Stimulated activated naive CD8-positive, alpha-beta T cell treated with anti-CD3 and anti-CD28 coated beads, Interleukin-15, amount 100 ng/mL, for 72 hours (primary cell): Measurements from ENCODE around the gene RAB11A.
A peak's percentile ranks its signal among the peaks of the same experiment; 100 is the strongest.
"Not testable (repeated sequence)": the region's sequence is repeated elsewhere in the genome, so short reads cannot be mapped to it uniquely, and the experiment has no call there.

Experiments
- ATAC-seq: fragments of 150-1000 bp; cut with Tn5 transposase; 2 replicates; pipeline ENCODE4 v1.10.0; 2021; ENCODE audit warnings: mild to moderate bottlenecking, moderate library complexity
- DNase-seq, 2 donors: peaks; one replicate each; pipeline ENCODE4 v3.0.0; 2021 to 2022
- H3K27ac Mint-ChIP-seq, 2 donors: one replicate each; pipeline ENCODE4 v1.8.0; 2022; ENCODE audit warnings: mild to moderate bottlenecking in 2 of 2, mixed read lengths in 2 of 2, moderate library complexity in 2 of 2
- H3K27me3 Mint-ChIP-seq: one replicate; pipeline ENCODE4 v1.8.0; 2022; ENCODE audit warnings: mixed read lengths
- H3K4me1 Mint-ChIP-seq: one replicate; pipeline ENCODE4 v1.8.0; 2022; ENCODE audit warnings: mild to moderate bottlenecking, mixed read lengths
- H3K4me3 Mint-ChIP-seq, 2 donors: one replicate each; pipeline ENCODE4 v1.8.0; 2022; ENCODE audit warnings: mild to moderate bottlenecking in 2 of 2, mixed read lengths in 2 of 2, moderate library complexity in 1 of 2
- H3K9me3 Mint-ChIP-seq, 2 donors: one replicate each; pipeline ENCODE4 v1.8.0; 2022; ENCODE audit warnings: mixed read lengths in 2 of 2

RAB11A gene

GRCh38 chr15:65836665-65837064 is 32.6 kb upstream of the RAB11A start:
- Mint-ChIP-seq H3K27me3 (no peaks in the 10 kb centered on the region), H3K27ac (no peak overlapping the region), H3K4me1 (peaks cover 26% of the 10 kb centered on the region), H3K4me3 (no peak overlapping the region), H3K9me3 (peaks cover 0 to 1% of the 10 kb centered on the region in 2 donors)
- ATAC-seq (no peak), DNase-seq (no peak)

- Mint-ChIP-seq H3K27me3 (no peaks in the 10 kb centered on the region), H3K27ac (peak overlapping the region in 1 of 2 donors; percentile 70), H3K9me3 (no peaks in the 10 kb centered on the region), H3K4me3 (no peak overlapping the region), H3K4me1 (peaks cover 16% of the 10 kb centered on the region)
- DNase-seq (no peak), ATAC-seq (no peak)
Measured at GRCh38 chr15:65837301-65838294, 31.7 kb upstream of the RAB11A start.

- H3K27me3 Mint-ChIP-seq: no peaks in the 10 kb centered on the region
- H3K4me3 Mint-ChIP-seq: no peak overlapping the region
- no peak for ATAC-seq
- H3K27ac Mint-ChIP-seq: peak overlapping the region in 1 of 2 donors; percentile 92
- H3K9me3 Mint-ChIP-seq: no peaks in the 10 kb centered on the region
- no peak for DNase-seq
- no peaks in the 10 kb centered on the region for H3K4me1 Mint-ChIP-seq
Measured at GRCh38 chr15:65839354-65839901, 29.9 kb upstream of the RAB11A start.

GRCh38 chr15:65839985-65840384 is 29.3 kb upstream of the RAB11A start:
- H3K27ac Mint-ChIP-seq: no peak overlapping the region
- ATAC-seq (no peak), DNase-seq (no peak)
- H3K4me3 Mint-ChIP-seq: no peak overlapping the region
- H3K9me3 Mint-ChIP-seq: no peaks in the 10 kb centered on the region
- no peaks in the 10 kb centered on the region for H3K27me3 Mint-ChIP-seq
- no peaks in the 10 kb centered on the region for H3K4me1 Mint-ChIP-seq

GRCh38 chr15:65841121-65841930 is 28.0 kb upstream of the RAB11A start:
- Mint-ChIP-seq H3K27ac (peak overlapping the region in 1 of 2 donors; percentile 52), H3K4me3 (no peak overlapping the region), H3K4me1 (no peaks in the 10 kb centered on the region), H3K27me3 (no peaks in the 10 kb centered on the region), H3K9me3 (no peaks in the 10 kb centered on the region)
- no peak for ATAC-seq
- DNase-seq: no peak

GRCh38 chr15:65845826-65846519 is 23.3 kb upstream of the RAB11A start:
- no peaks in the 10 kb centered on the region for H3K9me3 Mint-ChIP-seq

GRCh38 chr15:65847989-65848388 is 21.3 kb upstream of the RAB11A start:
- no peaks in the 10 kb centered on the region for H3K9me3 Mint-ChIP-seq
- H3K27ac Mint-ChIP-seq: no peak overlapping the region
- H3K27me3 Mint-ChIP-seq: no peaks in the 10 kb centered on the region
- no peak overlapping the region for H3K4me3 Mint-ChIP-seq
- ATAC-seq (no peak), DNase-seq (no peak)
- no peaks in the 10 kb centered on the region for H3K4me1 Mint-ChIP-seq

More at GRCh38 chr15:65845826-65846519, 23.3 kb upstream of the RAB11A start:
- H3K4me1 Mint-ChIP-seq: no peaks in the 10 kb centered on the region
- H3K27me3 Mint-ChIP-seq: no peaks in the 10 kb centered on the region
- H3K4me3 Mint-ChIP-seq: no peak overlapping the region
- no peak overlapping the region for H3K27ac Mint-ChIP-seq
- DNase-seq: no peak
- no peak for ATAC-seq

GRCh38 chr15:65851981-65852380 is 17.3 kb upstream of the RAB11A start:
- ATAC-seq (no peak), DNase-seq (no peak)
- H3K4me3 Mint-ChIP-seq: no peak overlapping the region
- H3K27me3 Mint-ChIP-seq: no peaks in the 10 kb centered on the region
- H3K27ac Mint-ChIP-seq: no peak overlapping the region
- peaks cover 7% of the 10 kb centered on the region for H3K4me1 Mint-ChIP-seq
- no peaks in the 10 kb centered on the region for H3K9me3 Mint-ChIP-seq

GRCh38 chr15:65856821-65857455 is 12.4 kb upstream of the RAB11A start:
- Mint-ChIP-seq H3K9me3 (no peaks in the 10 kb centered on the region), H3K4me1 (peaks cover 18% of the 10 kb centered on the region), H3K27ac (no peak overlapping the region), H3K4me3 (no peak overlapping the region), H3K27me3 (no peaks in the 10 kb centered on the region)
- DNase-seq (peak; percentile 68 to 79), ATAC-seq (peak; percentile 80)

- H3K9me3 Mint-ChIP-seq: no peaks in the 10 kb centered on the region
- DNase-seq: no peak
- H3K4me3 Mint-ChIP-seq: no peak overlapping the region
- peaks cover 23% of the 10 kb centered on the region for H3K4me1 Mint-ChIP-seq
- peak overlapping the region in 1 of 2 donors; percentile 9 for H3K27ac Mint-ChIP-seq
- H3K27me3 Mint-ChIP-seq: no peaks in the 10 kb centered on the region
- peak; percentile 49 for ATAC-seq
Measured at GRCh38 chr15:65857718-65858402, 11.4 kb upstream of the RAB11A start.

GRCh38 chr15:65862682-65863081 is 6.6 kb upstream of the RAB11A start:
- Mint-ChIP-seq H3K27me3 (no peaks in the 10 kb centered on the region), H3K4me3 (peak overlapping the region; percentile 49 to 54), H3K4me1 (peaks cover 14% of the 10 kb centered on the region), H3K9me3 (no peaks in the 10 kb centered on the region), H3K27ac (peak overlapping the region in 1 of 2 donors; percentile 46)
- DNase-seq: peak; percentile 59 to 76
- ATAC-seq: peak; percentile 100

- DNase-seq: no peak
- ATAC-seq: no peak
- H3K9me3 Mint-ChIP-seq: no peaks in the 10 kb centered on the region
- no peaks in the 10 kb centered on the region for H3K27me3 Mint-ChIP-seq
- peaks cover 10% of the 10 kb centered on the region for H3K4me1 Mint-ChIP-seq
- no peak overlapping the region for H3K27ac Mint-ChIP-seq
- no peak overlapping the region for H3K4me3 Mint-ChIP-seq
Measured at GRCh38 chr15:65863106-65863505, 6.2 kb upstream of the RAB11A start.

- peaks cover 33% of the 10 kb centered on the region for H3K4me1 Mint-ChIP-seq
- H3K4me3 Mint-ChIP-seq: no peak overlapping the region
- no peak for DNase-seq
- no peak for ATAC-seq
- no peak overlapping the region for H3K27ac Mint-ChIP-seq
- H3K9me3 Mint-ChIP-seq: no peaks in the 10 kb centered on the region
- no peaks in the 10 kb centered on the region for H3K27me3 Mint-ChIP-seq
Measured at GRCh38 chr15:65867244-65867643, 2.0 kb upstream of the RAB11A start.

- DNase-seq, ATAC-seq, H3K27ac Mint-ChIP-seq, H3K9me3 Mint-ChIP-seq, H3K27me3 Mint-ChIP-seq, H3K4me3 Mint-ChIP-seq: not testable (repeated sequence)
- H3K4me1 Mint-ChIP-seq: peaks cover 34% of the 10 kb centered on the region
Measured at GRCh38 chr15:65867933-65868332, 1.4 kb upstream of the RAB11A start.
